ENCODE measurements around the gene KRT5.

- TF ChIP-seq POU6F1 (CRISPR knock-in tag; IDR thresholded peaks at IDR 0.05; ENCODE audit: borderline replicate concordance, low read depth) (no peak), TSHZ2 (CRISPR knock-in tag; IDR thresholded peaks at IDR 0.05) (no peak)
Observed at GRCh38 chr12:52564582-52564981, 44.4 kb upstream of the KRT5 start.

All from SK-N-SH treated with all-trans-retinoic acid at 6 μM for 48 hours (cell line).